ENCODE measurements around the gene STK10.

DNA sequence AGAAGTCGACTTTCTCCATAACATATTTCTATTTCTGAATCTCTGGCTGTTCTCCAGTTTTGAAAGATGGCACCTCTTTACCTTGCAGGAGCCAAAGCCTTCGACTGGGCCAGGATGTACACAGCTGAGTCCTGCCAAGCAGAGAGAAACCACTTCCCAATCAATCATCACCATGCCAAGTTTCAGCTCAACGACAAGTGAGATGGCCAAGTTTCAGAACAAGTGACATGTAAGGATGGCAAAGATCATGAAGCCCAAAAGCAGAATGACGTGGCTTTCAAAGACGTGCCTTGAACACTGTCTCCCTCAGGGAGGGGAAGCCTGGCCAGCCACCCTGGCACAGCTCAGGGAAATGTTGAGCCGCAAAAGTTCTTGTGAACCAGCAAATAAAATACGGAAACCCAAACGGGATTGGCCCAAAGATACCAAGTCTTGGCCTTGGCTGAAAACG lies 17.7 kb downstream of the STK10 start:
- TF ChIP-seq EZH2 (IDR thresholded peaks at IDR 0.05; ENCODE audit: insufficient read depth, poor library complexity, severe bottlenecking) (no peak), EZH2phosphoT487 (IDR thresholded peaks at IDR 0.05; ENCODE audit: insufficient read depth, low read depth) (no peak)
